GM23338 (cell line): ENCODE data around the gene GPC5. TPM values are rescaled to one million over a fixed set of nuclear protein-coding genes. Genes with fewer than 3 reads are reported as not detected.

ENCODE experiments used
- ATAC-seq: fragments of 200-7000 bp; cut with Tn5 transposase; 3 replicates; pipeline ENCODE4 v1.9.1; 2020
- DNase-seq: peaks from one replicate; pipeline ENCODE4 v3.0.0-alpha.2; 2015; ENCODE audit warnings: low spot score
- H2AFZ ChIP-seq: fragments of 200-600 bp; sonication (generic); 2 replicates; pipeline ENCODE4 v1.8.0; 2016; ENCODE audit warnings: antibody characterized with exemption, mild to moderate bottlenecking, moderate library complexity
- H3F3A ChIP-seq: fragments of 200-600 bp; sonication (generic); replicated peaks from 2 replicates; pipeline ENCODE4 v1.8.0; 2017; ENCODE audit warnings: antibody characterized with exemption, mixed run types, low read depth
- H3K27ac ChIP-seq: fragments of 200-600 bp; sonication (generic); 2 replicates; pipeline ENCODE4 v1.6.1; 2016; ENCODE audit warnings: low read depth
- H3K27me3 ChIP-seq: fragments of 200-600 bp; sonication (generic); 2 replicates; pipeline ENCODE4 v1.8.0; 2016; ENCODE audit warnings: mild to moderate bottlenecking, mixed run types, moderate library complexity; ENCODE audit not compliant: insufficient read depth
- H3K36me3 ChIP-seq: fragments of 200-600 bp; sonication (generic); 2 replicates; pipeline ENCODE4 v1.8.0; 2016; ENCODE audit warnings: mild to moderate bottlenecking; ENCODE audit not compliant: insufficient read depth
- H3K4me1 ChIP-seq: fragments of 200-600 bp; sonication (generic); 2 replicates; pipeline ENCODE4 v1.8.0; 2016; ENCODE audit warnings: mild to moderate bottlenecking, moderate library complexity; ENCODE audit not compliant: insufficient read depth
- H3K4me2 ChIP-seq: fragments of 200-600 bp; sonication (generic); 2 replicates; pipeline ENCODE4 v1.7.1; 2017; ENCODE audit warnings: mixed run types
- H3K4me3 ChIP-seq: fragments of 200-600 bp; sonication (generic); 2 replicates; pipeline ENCODE4 v1.6.1; 2016; ENCODE audit warnings: mixed run types
- H3K79me2 ChIP-seq: fragments of 200-600 bp; sonication (generic); replicated peaks from 2 replicates; pipeline ENCODE4 v1.8.0; 2017; ENCODE audit warnings: mild to moderate bottlenecking; ENCODE audit not compliant: insufficient read depth
- H3K9me2 ChIP-seq: fragments of 200-600 bp; sonication (generic); 2 replicates; pipeline ENCODE4 v1.8.0; 2017; ENCODE audit not compliant: insufficient read depth
- H4K20me1 ChIP-seq: fragments of 200-600 bp; sonication (generic); replicated peaks from 2 replicates; pipeline ENCODE4 v1.8.0; 2017; ENCODE audit warnings: mild to moderate bottlenecking; ENCODE audit not compliant: insufficient read depth
- H3K27ac Mint-ChIP-seq: 2 replicates; pipeline ENCODE4 v1.8.0; 2020; ENCODE audit warnings: inconsistent platforms, mild to moderate bottlenecking, moderate library complexity, mixed read lengths
- H3K27me3 Mint-ChIP-seq: 3 replicates; pipeline ENCODE4 v1.8.0; 2022; ENCODE audit warnings: low read depth, mild to moderate bottlenecking, moderate library complexity, mixed read lengths, inconsistent platforms; ENCODE audit not compliant: insufficient read depth, poor library complexity
- H3K36me3 Mint-ChIP-seq: 3 replicates; pipeline ENCODE4 v1.8.0; 2021; ENCODE audit warnings: low read depth, mild to moderate bottlenecking, inconsistent platforms, moderate library complexity, mixed read lengths
- H3K4me1 Mint-ChIP-seq: 3 replicates; pipeline ENCODE4 v1.8.0; 2020; ENCODE audit warnings: mild to moderate bottlenecking, inconsistent platforms, mixed read lengths
- H3K4me3 Mint-ChIP-seq: 3 replicates; pipeline ENCODE4 v1.8.0; 2021; ENCODE audit warnings: moderate library complexity, mild to moderate bottlenecking, inconsistent platforms, mixed read lengths
- H3K9me3 Mint-ChIP-seq: 3 replicates; pipeline ENCODE4 v1.8.0; 2020; ENCODE audit warnings: moderate library complexity, mild to moderate bottlenecking, inconsistent platforms, mixed read lengths
- CREB1 ChIP-seq: fragments of 250-450 bp; sonication (Bioruptor Pico); IDR thresholded peaks from 2 replicates; pipeline ENCODE4 v1.5.0; 2020; ENCODE audit warnings: low read depth, mild to moderate bottlenecking, moderate library complexity
- CTCF ChIP-seq, 2 experiments: fragments of 200-600 bp in 1 of 2; sonication (generic) in 1 of 2; conservative IDR thresholded peaks; 2 replicates each; pipeline versions ENCODE4 v1.5.1 to v1.6.1; 2016 to 2017; ENCODE audit warnings: antibody characterized with exemption in 2 of 2, low read depth in 2 of 2, mild to moderate bottlenecking in 2 of 2, moderate library complexity in 1 of 2
- ETS1 ChIP-seq: IDR thresholded peaks from 2 replicates; pipeline ENCODE4 v1.6.1; 2016; ENCODE audit warnings: antibody characterized with exemption
- EZH2 ChIP-seq: fragments of 200-600 bp; sonication (generic); IDR thresholded peaks from one replicate; pipeline ENCODE4 v1.8.0; 2017; ENCODE audit warnings: antibody characterized with exemption, mild to moderate bottlenecking, low read depth; ENCODE audit not compliant: unreplicated experiment
- EZH2phosphoT487 ChIP-seq: fragments of 200-600 bp; sonication (generic); IDR thresholded peaks from one replicate; pipeline ENCODE4 v1.8.1; 2018; ENCODE audit warnings: antibody characterized with exemption; ENCODE audit not compliant: unreplicated experiment
- JUNB ChIP-seq: IDR thresholded peaks from one replicate; pipeline ENCODE4 v1.6.1; 2016; ENCODE audit warnings: antibody characterized with exemption; ENCODE audit not compliant: unreplicated experiment
- NANOG ChIP-seq: IDR thresholded peaks from 2 replicates; pipeline ENCODE4 v1.6.1; 2016; ENCODE audit warnings: antibody characterized with exemption, borderline replicate concordance
- POLR2AphosphoS5 ChIP-seq: IDR thresholded peaks from 2 replicates; pipeline ENCODE4 v1.6.1; 2016; ENCODE audit warnings: antibody characterized with exemption, low read depth
- REST ChIP-seq: IDR thresholded peaks from one replicate; pipeline ENCODE4 v1.6.1; 2018; ENCODE audit warnings: antibody characterized with exemption; ENCODE audit not compliant: unreplicated experiment
- STAT1 ChIP-seq: IDR thresholded peaks from one replicate; pipeline ENCODE4 v1.6.1; 2016; ENCODE audit warnings: antibody characterized with exemption; ENCODE audit not compliant: unreplicated experiment
- ZNF114 ChIP-seq: fragments of 250-450 bp; sonication (Bioruptor Pico); IDR thresholded peaks from 2 replicates; pipeline ENCODE4 v1.5.0; 2020; ENCODE audit warnings: mild to moderate bottlenecking, moderate library complexity
- ZNF331 ChIP-seq: fragments of 250-450 bp; sonication (Bioruptor Pico); IDR thresholded peaks from 2 replicates; pipeline ENCODE4 v1.5.0; 2020; ENCODE audit warnings: low read depth, mild to moderate bottlenecking, moderate library complexity
- polyA plus RNA-seq: library from polyadenylated mRNA; unstranded; fragments of >200 nt; fragmentation: Nextera tagmentation; extraction: Ambion mirVana; gene quantifications from 2 replicates; pipeline ENCODE4 v1.2.1, GENCODE V29; 2016
- total RNA-seq: library from RNA; depleted of rRNA; stranded (reverse); fragments of >200 nt; shearing (Covaris generic); gene quantifications from 2 replicates; pipeline ENCODE4 v1.2.3, GENCODE V29; 2014

The GPC5 gene
- total and polyA plus RNA-seq, 2 experiments from 2014 or later = 0.95 to 1.1 TPM

GRCh38 chr13:92549276-92549675, 1150.9 kb downstream of the GPC5 start (continued):
- TF ChIP-seq REST = no peak
- no peak for TF ChIP-seq STAT1
- TF ChIP-seq NANOG = no peak
- TF ChIP-seq EZH2phosphoT487 = no peak
- TF ChIP-seq JUNB = no peak
- no peak for TF ChIP-seq POLR2AphosphoS5
- no peak for TF ChIP-seq ZNF114 (CRISPR knock-in tag)
- no peak for TF ChIP-seq CTCF (conservative IDR thresholded peaks at IDR 0.05; ENCODE audit: low read depth in 2 of 2)
- TF ChIP-seq ZNF331 (CRISPR knock-in tag) = no peak
- no peak for TF ChIP-seq ETS1

GRCh38 chr13:92553470-92554114, 1155.2 kb downstream of the GPC5 start:
- no peak overlapping the region for H3K27ac ChIP-seq
- no peaks in the 10 kb centered on the region for H3F3A ChIP-seq
- H3K27me3 ChIP-seq = no peaks in the 10 kb centered on the region
- H3K4me2 ChIP-seq = no peak overlapping the region
- Mint-ChIP-seq H3K36me3 (no peaks in the 10 kb centered on the region), H3K4me3 (no peak overlapping the region), H3K27me3 (peaks cover 2% of the 10 kb centered on the region), H3K9me3 (no peaks in the 10 kb centered on the region), H3K4me1 (0 out of 3 replicates have a peak, but pooled peaks cover 2% of the 10 kb centered on the region), H3K27ac (no peak overlapping the region)
- DNase-seq = no peak
- no peak overlapping the region for H2AFZ ChIP-seq
- H3K36me3 ChIP-seq = no peaks in the 10 kb centered on the region
- no peak overlapping the region for H3K4me3 ChIP-seq
- H3K9me2 ChIP-seq = no peaks in the 10 kb centered on the region
- no peak for ATAC-seq
- 0 out of 2 replicates have a peak, but pooled peaks cover under 1% of the 10 kb centered on the region for H3K4me1 ChIP-seq
- no peaks in the 10 kb centered on the region for H3K79me2 ChIP-seq
- H4K20me1 ChIP-seq = no peaks in the 10 kb centered on the region
- no peak for TF ChIP-seq POLR2AphosphoS5
- TF ChIP-seq REST = no peak
- no peak for TF ChIP-seq ZNF331 (CRISPR knock-in tag)
- no peak for TF ChIP-seq EZH2
- no peak for TF ChIP-seq CTCF (conservative IDR thresholded peaks at IDR 0.05; ENCODE audit: low read depth in 2 of 2)
- no peak for TF ChIP-seq EZH2phosphoT487
- TF ChIP-seq NANOG = no peak
- TF ChIP-seq STAT1 = no peak
- TF ChIP-seq CREB1 (CRISPR knock-in tag) = no peak
